ENCODE measurements around the gene BCHE. TPM values are rescaled to one million over a fixed set of nuclear protein-coding genes. Genes with fewer than 3 reads are reported as not detected.

Gene BCHE
- total and polyA plus RNA-seq, 8 donors: 0.09 to 3.2 (median 0.75) TPM

GRCh38 chr3:165746874-165747273 lies 90.3 kb downstream of the BCHE start:
- FAIRE-seq: no peak
- H3K27ac ChIP-seq: no peak overlapping the region
- no peaks in the 10 kb centered on the region for H3K36me3 ChIP-seq
- DNase-seq: no peak
- intact Hi-C loops (cut with DNase I): no loop called here
- H3K27me3 ChIP-seq: no peaks in the 10 kb centered on the region
- no peak overlapping the region for H3K4me3 ChIP-seq
- 25 to 28% methylated on average over 2 of the region's 2 CpGs for WGBS, 2 donors
- peaks cover 0 to 8% (median 3%) of the 10 kb centered on the region in 3 donors for H3K4me1 ChIP-seq
- no peaks in the 10 kb centered on the region for H3K9me3 ChIP-seq
- TF ChIP-seq CTCF (IDR thresholded peaks at IDR 0.05): no peak
- ATAC-seq: no peak

- intact Hi-C loops (cut with DNase I): no loop called here
- Histone ChIP-seq H3K9me3 (no peaks in the 10 kb centered on the region), H3K4me1 (peaks cover 0 to 8% (median 3%) of the 10 kb centered on the region in 3 donors), H3K4me3 (no peak overlapping the region), H3K27ac (no peak overlapping the region), H3K36me3 (no peaks in the 10 kb centered on the region), H3K27me3 (no peaks in the 10 kb centered on the region)
- WGBS, 2 donors: 94 to 95% methylated on average over 3 of the region's 3 CpGs
- DNase-seq (no peak), ATAC-seq (no peak), FAIRE-seq (no peak)
- TF ChIP-seq CTCF (IDR thresholded peaks at IDR 0.05): no peak
Measured at GRCh38 chr3:165744025-165744424, 93.2 kb downstream of the BCHE start.

- H3K9me3 ChIP-seq: no peaks in the 10 kb centered on the region
- FAIRE-seq (no peak), ATAC-seq (no peak), DNase-seq (no peak)
- H3K4me1 ChIP-seq: peaks cover 0 to 8% (median 3%) of the 10 kb centered on the region in 3 donors
- H3K36me3 ChIP-seq: no peaks in the 10 kb centered on the region
- no peak for TF ChIP-seq CTCF (IDR thresholded peaks at IDR 0.05)
- H3K4me3 ChIP-seq: no peak overlapping the region
- H3K27ac ChIP-seq: no peak overlapping the region
- H3K27me3 ChIP-seq: no peaks in the 10 kb centered on the region
- intact Hi-C loops (cut with DNase I): no loop called here
Measured at GRCh38 chr3:165742351-165742750, 94.9 kb downstream of the BCHE start.

- Histone ChIP-seq H3K27ac (no peak overlapping the region), H3K4me3 (no peak overlapping the region), H3K36me3 (no peaks in the 10 kb centered on the region), H3K27me3 (no peaks in the 10 kb centered on the region), H3K4me1 (no peaks in the 10 kb centered on the region), H3K9me3 (no peaks in the 10 kb centered on the region)
- TF ChIP-seq CTCF (IDR thresholded peaks at IDR 0.05): no peak
- ATAC-seq (no peak), FAIRE-seq (no peak), DNase-seq (no peak)
- intact Hi-C loops (cut with DNase I): no loop called here
- WGBS, 2 donors: 74 to 86% methylated on average over 4 of the region's 4 CpGs
Measured at GRCh38 chr3:165729756-165730155, 107.5 kb downstream of the BCHE start.

GRCh38 chr3:165728924-165729323 lies 108.3 kb downstream of the BCHE start:
- 79 to 86% methylated on average over 5 of the region's 5 CpGs for WGBS, 2 donors

More at GRCh38 chr3:165728924-165729323, 108.3 kb downstream of the BCHE start:
- intact Hi-C loops (cut with DNase I): no loop called here
- Histone ChIP-seq H3K36me3 (no peaks in the 10 kb centered on the region), H3K9me3 (no peaks in the 10 kb centered on the region), H3K4me3 (no peak overlapping the region), H3K4me1 (no peaks in the 10 kb centered on the region), H3K27ac (no peak overlapping the region), H3K27me3 (no peaks in the 10 kb centered on the region)
- no peak for TF ChIP-seq CTCF (IDR thresholded peaks at IDR 0.05)
- FAIRE-seq (no peak), ATAC-seq (no peak), DNase-seq (no peak)
